Mucosa of descending colon (tissue), 3 donors: ENCODE results near the gene AGAP1. TPM values are rescaled to one million over a fixed set of nuclear protein-coding genes. Genes with fewer than 3 reads are reported as not detected.
A peak's percentile ranks its signal among the peaks of the same experiment; 100 is the strongest.

Experiments used
- ATAC-seq: fragments of 200-7000 bp; cut with Tn5 transposase; one replicate; pipeline ENCODE4 v1.9.1; 2020; ENCODE audit warnings: mild to moderate bottlenecking, moderate library complexity
- DNase-seq, 3 donors: peaks; one replicate each; pipeline ENCODE4 v3.0.0-alpha.2; 2020
- H3K36me3 ChIP-seq: fragments of 200-600 bp; one replicate; pipeline ENCODE4 v1.8.0; 2021; ENCODE audit warnings: low read depth, mild to moderate bottlenecking
- H3K4me1 ChIP-seq: fragments of 200-600 bp; one replicate; pipeline ENCODE4 v1.8.0; 2021; ENCODE audit warnings: low read depth, mild to moderate bottlenecking
- H3K4me3 ChIP-seq: fragments of 200-600 bp; one replicate; pipeline ENCODE4 v1.8.0; 2021; ENCODE audit warnings: mild to moderate bottlenecking
- H3K9me3 ChIP-seq: fragments of 200-600 bp; one replicate; pipeline ENCODE4 v1.8.0; 2021; ENCODE audit warnings: mild to moderate bottlenecking
- CTCF ChIP-seq: fragments of 200-600 bp; IDR thresholded peaks from one replicate; pipeline ENCODE4 v1.8.0; 2022; ENCODE audit warnings: antibody characterized with exemption, mild to moderate bottlenecking
- intact Hi-C, 2 donors: fragments of 100-400 bp; cut with DNase I in 1 of 2; cut with micrococcal nuclease in 1 of 2; formaldehyde crosslinking; loops; one replicate each; pipeline versions ENCODE4 v1.11.0 to v1.11.1; 2022; cut with DNase I, micrococcal nuclease
- total RNA-seq, 3 donors: library from RNA; stranded (reverse); fragmentation: NEBNext Ultra II Directional in 2 of 3; extraction: Animal tissue kit (Norgen Biotek cat#: 25700) in 2 of 3; gene quantifications; one replicate each; pipeline versions ENCODE4 v1.2.1 to v1.2.4, GENCODE V29; 2021 to 2023
- donor health status: DM: no; HTN: no; CAD: no; lungs with moderate emphysema.
- donor health status: DM: no; HTN: no; CAD: no.
- donor health status: DM: no; HTN: yes; CAD: no.

Gene AGAP1
- total RNA-seq, 3 donors from 2014 or later = 68.1 to 112 (median 88.9) TPM

- DNase-seq (peak; percentile 76 to 83 (median 78)), ATAC-seq (peak; percentile 95)
- H3K9me3 ChIP-seq = no peaks in the 10 kb centered on the region
- TF ChIP-seq CTCF = no peak
- H3K36me3 ChIP-seq = no peaks in the 10 kb centered on the region
- H3K4me3 ChIP-seq = no peak overlapping the region
- intact Hi-C loops = loop anchor here in 1 of 2 donors (10.0 kb wide), 1 partner anchor 564 kb away; no protein-coding TSS in a partner anchor
- peaks cover 17% of the 10 kb centered on the region for H3K4me1 ChIP-seq
Measured at GRCh38 chr2:236078297-236079255, 584.7 kb downstream of the AGAP1 start.

GRCh38 chr2:236080412-236080811 is 586.6 kb downstream of the AGAP1 start:
- ATAC-seq (no peak), DNase-seq (no peak)
- intact Hi-C loops = no loop called here
- H3K9me3 ChIP-seq = no peaks in the 10 kb centered on the region
- no peak overlapping the region for H3K4me3 ChIP-seq
- H3K4me1 ChIP-seq = peaks cover 12% of the 10 kb centered on the region
- TF ChIP-seq CTCF = no peak
- H3K36me3 ChIP-seq = no peaks in the 10 kb centered on the region

GRCh38 chr2:236081171-236081570 is 587.3 kb downstream of the AGAP1 start:
- no peak for TF ChIP-seq CTCF
- Histone ChIP-seq H3K4me1 (peaks cover 12% of the 10 kb centered on the region), H3K36me3 (no peaks in the 10 kb centered on the region), H3K9me3 (no peaks in the 10 kb centered on the region), H3K4me3 (no peak overlapping the region)
- no peak for ATAC-seq
- intact Hi-C loops = no loop called here
- no peak for DNase-seq

GRCh38 chr2:236082061-236082460 is 588.2 kb downstream of the AGAP1 start:
- Histone ChIP-seq H3K4me3 (no peak overlapping the region), H3K4me1 (peaks cover 12% of the 10 kb centered on the region), H3K36me3 (no peaks in the 10 kb centered on the region), H3K9me3 (no peaks in the 10 kb centered on the region)
- ATAC-seq (no peak), DNase-seq (no peak)
- no peak for TF ChIP-seq CTCF
- intact Hi-C loops = no loop called here

- Histone ChIP-seq H3K36me3 (no peaks in the 10 kb centered on the region), H3K4me1 (no peaks in the 10 kb centered on the region), H3K4me3 (no peak overlapping the region), H3K9me3 (no peaks in the 10 kb centered on the region)
- intact Hi-C loops = no loop called here
- ATAC-seq = peak; percentile 82
- no peak for DNase-seq
- TF ChIP-seq CTCF = no peak
Measured at GRCh38 chr2:236083934-236084333, 590.1 kb downstream of the AGAP1 start.
